Mesangial cell (primary cell): ENCODE results near the gene OR5L1. TPM values are rescaled to one million over a fixed set of nuclear protein-coding genes. Genes with fewer than 3 reads are reported as not detected.

Experiments
- total RNA-seq: library from RNA; depleted of rRNA; stranded (reverse); fragments of >200 nt; gene quantifications from 2 replicates; pipeline ENCODE4 v1.2.3, GENCODE V29; 2015

Gene OR5L1
- total RNA-seq, result not detected in 2 replicates

GRCh38 chr11:55811067-55811466 lies at the start of gene OR5L1:
Gene OR5L1, plus strand, starts transcription at chr11:55811367. Its CDS starts 100 bp downstream, at chr11:55811467.

GRCh38 chr11:55773138-55773537 lies 38.0 kb upstream of the OR5L1 start, which contains the start of gene OR5D13:
Gene OR5D13, plus strand, starts transcription at chr11:55773438. Its CDS starts 0 bp downstream, at chr11:55773438.

DNA sequence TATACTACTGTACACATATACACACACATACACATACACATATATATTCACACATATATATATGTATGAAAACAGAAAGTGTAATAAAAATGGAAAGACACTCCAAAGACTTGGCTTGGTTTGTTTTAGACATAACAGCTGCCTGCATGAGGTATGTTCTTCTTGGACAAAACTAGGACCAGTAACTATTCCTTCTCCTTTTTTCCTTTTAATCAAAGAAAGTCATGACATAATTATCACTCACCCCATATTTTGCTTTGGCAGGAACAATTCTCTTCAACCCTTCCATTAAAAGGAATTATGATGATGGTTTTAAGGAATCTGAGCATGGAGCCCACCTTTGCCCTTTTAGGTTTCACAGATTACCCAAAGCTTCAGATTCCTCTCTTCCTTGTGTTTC lies 15.9 kb upstream of the OR5L1 start, which contains the start of gene OR5D14:
Gene OR5D14 (plus strand): TSS at position 301 of the 400 bp plus-strand sequence. CDS start 0 bp downstream, at position 301.

DNA sequence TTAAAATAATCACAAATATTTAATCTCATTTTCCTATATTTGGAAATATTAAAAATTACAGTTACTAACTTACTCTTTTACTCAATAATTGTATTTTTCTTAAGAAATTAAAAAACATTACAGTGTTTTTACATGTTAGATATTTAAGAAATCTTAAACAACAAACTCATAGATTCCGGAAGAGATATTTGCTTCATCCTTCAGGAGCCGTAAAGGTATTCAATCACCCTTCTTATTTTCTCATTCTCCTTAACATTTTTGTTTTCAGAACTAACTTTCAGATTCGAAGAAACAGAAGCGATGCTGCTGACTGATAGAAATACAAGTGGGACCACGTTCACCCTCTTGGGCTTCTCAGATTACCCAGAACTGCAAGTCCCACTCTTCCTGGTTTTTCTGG lies 8.2 kb downstream of the OR5L1 start, which contains the start of gene OR5D18:
Gene OR5D18 (plus strand): TSS at position 301 of the 400 bp plus-strand sequence. CDS start 0 bp downstream, at position 301.

DNA sequence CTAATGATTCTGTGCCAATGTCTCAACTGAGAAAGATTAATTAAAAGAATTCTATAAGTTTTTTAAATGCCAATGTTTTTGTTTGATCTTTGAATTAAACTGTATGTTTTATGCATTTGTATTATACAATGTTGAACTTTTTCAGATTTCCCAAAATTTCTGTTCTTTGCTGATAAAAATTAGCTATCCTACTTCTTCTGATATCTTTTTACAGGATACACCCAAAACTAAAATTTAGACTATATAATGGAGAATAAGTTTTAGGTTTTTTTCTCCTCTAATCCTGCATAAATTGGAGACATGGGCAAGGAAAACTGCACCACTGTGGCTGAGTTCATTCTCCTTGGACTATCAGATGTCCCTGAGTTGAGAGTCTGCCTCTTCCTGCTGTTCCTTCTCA lies 15.8 kb downstream of the OR5L1 start, which contains the start of gene OR5L2:
Gene OR5L2 (plus strand): TSS at position 301 of the 400 bp plus-strand sequence. CDS start 0 bp downstream, at position 301.

DNA sequence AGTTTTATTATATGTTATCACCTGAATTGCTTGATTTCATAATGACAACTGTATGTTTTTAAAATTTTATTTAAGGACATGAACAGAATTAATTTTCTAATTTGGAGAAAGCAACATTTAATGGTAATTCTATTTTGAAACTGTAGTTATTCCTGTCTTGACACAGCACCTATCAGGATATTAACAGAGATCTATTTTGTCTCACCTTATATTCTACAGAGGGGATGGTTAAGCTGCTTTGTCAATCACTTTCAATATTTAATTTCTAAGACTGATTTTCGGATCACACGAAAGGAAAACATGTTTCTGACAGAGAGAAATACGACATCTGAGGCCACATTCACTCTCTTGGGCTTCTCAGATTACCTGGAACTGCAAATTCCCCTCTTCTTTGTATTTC lies 27.3 kb downstream of the OR5L1 start, which contains the start of gene OR5D16:
Gene OR5D16 (plus strand): TSS at position 301 of the 400 bp plus-strand sequence. CDS start 0 bp downstream, at position 301.

Other genes starting within 250 kb of the OR5L1 start
- gene OR4C16, start 239.2 kb upstream of the OR5L1 start, total RNA-seq, result not detected in 2 replicates
- gene OR4C11, start 203.7 kb upstream of the OR5L1 start, total RNA-seq, result not detected in 2 replicates
- not detected in 2 replicates for gene OR4P4, start 176.3 kb upstream of the OR5L1 start, total RNA-seq
- gene OR4S2, start 163.0 kb upstream of the OR5L1 start, total RNA-seq, result not detected in 2 replicates
- gene OR4C6, start 149.2 kb upstream of the OR5L1 start, total RNA-seq, result not detected in 2 replicates
- not detected in 2 replicates for gene OR5D13, start 37.9 kb upstream of the OR5L1 start, total RNA-seq
- gene OR5D14, start 15.8 kb upstream of the OR5L1 start, total RNA-seq, result not detected in 2 replicates
- gene OR5D18, start 8.3 kb downstream of the OR5L1 start, total RNA-seq, result not detected in 2 replicates
- not detected in 2 replicates for gene OR5L2, start 15.9 kb downstream of the OR5L1 start, total RNA-seq
- gene OR5D16, start 27.4 kb downstream of the OR5L1 start, total RNA-seq, result not detected in 2 replicates
- not detected in 2 replicates for gene TRIM51, start 71.9 kb downstream of the OR5L1 start, total RNA-seq
- gene OR5W2, start 103.2 kb downstream of the OR5L1 start, total RNA-seq, result not detected in 2 replicates
- gene OR5I1, start 125.0 kb downstream of the OR5L1 start, total RNA-seq, result not detected in 2 replicates
- gene OR10AG1, start 158.6 kb downstream of the OR5L1 start, total RNA-seq, result not detected in 2 replicates
- gene OR5F1, start 183.3 kb downstream of the OR5L1 start, total RNA-seq, result not detected in 2 replicates
- gene OR5AS1, start 216.3 kb downstream of the OR5L1 start, total RNA-seq, result not detected in 2 replicates